Esophagus (tissue), 2 donors: ENCODE data around the gene CMSS1. TPM values are rescaled to one million over a fixed set of nuclear protein-coding genes. Genes with fewer than 3 reads are reported as not detected.

ENCODE experiments used
- H3K27ac ChIP-seq, 2 donors: one replicate each; pipeline ENCODE4 v1.5.1; 2013; ENCODE audit warnings: low read depth in 2 of 2, mild to moderate bottlenecking in 2 of 2, inconsistent platforms in 1 of 2, low read length in 1 of 2, moderate library complexity in 1 of 2
- H3K27me3 ChIP-seq, 2 donors: one replicate each; pipeline ENCODE4 v1.6.1; 2013; ENCODE audit warnings: low read length in 2 of 2, control low read depth in 1 of 2, mild to moderate bottlenecking in 1 of 2; ENCODE audit not compliant: insufficient read depth in 2 of 2, control insufficient read depth in 1 of 2
- H3K36me3 ChIP-seq, 2 donors: one replicate each; pipeline ENCODE4 v1.6.1; 2013; ENCODE audit warnings: low read length in 1 of 2; ENCODE audit not compliant: control insufficient read depth in 2 of 2, insufficient read depth in 2 of 2
- H3K4me1 ChIP-seq, 2 donors: one replicate each; pipeline ENCODE4 v1.6.1; 2013; ENCODE audit warnings: low read length in 1 of 2; ENCODE audit not compliant: control insufficient read depth in 2 of 2, insufficient read depth in 2 of 2
- H3K4me3 ChIP-seq, 2 donors: one replicate each; pipeline ENCODE4 v1.5.1; 2013; ENCODE audit warnings: low read length in 2 of 2, mild to moderate bottlenecking in 2 of 2, low read depth in 1 of 2, moderate library complexity in 1 of 2
- H3K9me3 ChIP-seq, 2 donors: one replicate each; pipeline ENCODE4 v1.6.1; 2013; ENCODE audit warnings: mild to moderate bottlenecking in 2 of 2, low read depth in 1 of 2, low read length in 1 of 2, moderate library complexity in 1 of 2; ENCODE audit not compliant: control insufficient read depth in 2 of 2, insufficient read depth in 1 of 2
- WGBS, 2 donors: extraction: QIAGEN DNeasy Blood & Tissue Kit; methylation state at CpG; one replicate each; pipeline ENCODE4 v1.1.7; 2013; 5-methylcytosine and 5-hydroxymethylcytosine counted together
- polyA plus RNA-seq, 2 donors: library from polyadenylated mRNA; stranded (reverse); fragments of 200-250 nt; gene quantifications; one replicate each; pipeline ENCODE4 v1.2.3, GENCODE V29; 2013
- donor health status: healthy with polysubstance abuse.
- donor health status: Bipolar disorder and iron deficiency.

CMSS1 gene
- polyA plus RNA-seq, 2 donors, result 15.5 to 17.9 TPM

GRCh38 chr3:99780749-99781148, 36.9 kb upstream of the CMSS1 start:
- Histone ChIP-seq H3K4me3 (no peak overlapping the region), H3K36me3 (no peaks in the 10 kb centered on the region), H3K27me3 (no peaks in the 10 kb centered on the region), H3K27ac (no peak overlapping the region), H3K4me1 (no peaks in the 10 kb centered on the region), H3K9me3 (no peaks in the 10 kb centered on the region)
- 65 to 66% methylated on average over 3 of the region's 3 CpGs for WGBS, 2 donors

GRCh38 chr3:99781761-99782160, 35.9 kb upstream of the CMSS1 start:
- H3K27ac ChIP-seq, result no peak overlapping the region

GRCh38 chr3:99783011-99783573, 34.6 kb upstream of the CMSS1 start:
- Histone ChIP-seq H3K4me3 (no peak overlapping the region), H3K27ac (no peak overlapping the region), H3K9me3 (no peaks in the 10 kb centered on the region), H3K4me1 (no peaks in the 10 kb centered on the region), H3K27me3 (no peaks in the 10 kb centered on the region), H3K36me3 (no peaks in the 10 kb centered on the region)
- 72 to 79% methylated on average over 5 of the region's 5 CpGs for WGBS, 2 donors

More at GRCh38 chr3:99781761-99782160, 35.9 kb upstream of the CMSS1 start:
- Histone ChIP-seq H3K4me3 (no peak overlapping the region), H3K36me3 (no peaks in the 10 kb centered on the region), H3K4me1 (no peaks in the 10 kb centered on the region), H3K9me3 (no peaks in the 10 kb centered on the region), H3K27me3 (no peaks in the 10 kb centered on the region)
- WGBS, 2 donors, result 78 to 84% methylated on average over 3 of the region's 3 CpGs

GRCh38 chr3:99789011-99789721, 28.5 kb upstream of the CMSS1 start:
- Histone ChIP-seq H3K27ac (no peak overlapping the region), H3K27me3 (no peaks in the 10 kb centered on the region), H3K9me3 (no peaks in the 10 kb centered on the region), H3K4me1 (no peaks in the 10 kb centered on the region), H3K36me3 (peaks cover 0 to under 1% of the 10 kb centered on the region in 2 donors), H3K4me3 (no peak overlapping the region)
- WGBS, 2 donors, result 14 to 22% methylated on average over 3 of the region's 3 CpGs

GRCh38 chr3:99794485-99794884, 23.2 kb upstream of the CMSS1 start:
- Histone ChIP-seq H3K4me1 (no peaks in the 10 kb centered on the region), H3K36me3 (peaks cover 0 to 2% of the 10 kb centered on the region in 2 donors), H3K27ac (no peak overlapping the region), H3K4me3 (no peak overlapping the region), H3K27me3 (no peaks in the 10 kb centered on the region), H3K9me3 (no peaks in the 10 kb centered on the region)
- WGBS, 2 donors, result 91% methylated on average over 8 of the region's 8 CpGs

- H3K4me1 ChIP-seq, result no peaks in the 10 kb centered on the region
- no peaks in the 10 kb centered on the region for H3K9me3 ChIP-seq
- WGBS, 2 donors, result 91 to 95% methylated on average over 15 of the region's 15 CpGs
- H3K27me3 ChIP-seq, result no peaks in the 10 kb centered on the region
- H3K36me3 ChIP-seq, result peaks cover 0 to 2% of the 10 kb centered on the region in 2 donors
- no peak overlapping the region for H3K27ac ChIP-seq
- no peak overlapping the region for H3K4me3 ChIP-seq
Measured at GRCh38 chr3:99795573-99795972, 22.1 kb upstream of the CMSS1 start.

- peaks cover 0 to 3% of the 10 kb centered on the region in 2 donors for H3K9me3 ChIP-seq
- no peaks in the 10 kb centered on the region for H3K36me3 ChIP-seq
- H3K4me3 ChIP-seq, result no peak overlapping the region
- H3K27ac ChIP-seq, result no peak overlapping the region
- WGBS, 2 donors, result 84 to 86% methylated on average over 4 of the region's 4 CpGs
- H3K4me1 ChIP-seq, result no peaks in the 10 kb centered on the region
- H3K27me3 ChIP-seq, result no peaks in the 10 kb centered on the region
Measured at GRCh38 chr3:99799422-99799821, 18.2 kb upstream of the CMSS1 start.

GRCh38 chr3:99803297-99803696, 14.4 kb upstream of the CMSS1 start:
- Histone ChIP-seq H3K27ac (no peak overlapping the region), H3K27me3 (no peaks in the 10 kb centered on the region), H3K36me3 (no peaks in the 10 kb centered on the region), H3K4me3 (no peak overlapping the region), H3K9me3 (peaks cover 7 to 9% of the 10 kb centered on the region in 2 donors), H3K4me1 (no peaks in the 10 kb centered on the region)
- WGBS, 2 donors, result 78 to 84% methylated on average over 1 of the region's 1 CpG

GRCh38 chr3:99805160-99805559, 12.5 kb upstream of the CMSS1 start:
- Histone ChIP-seq H3K36me3 (no peaks in the 10 kb centered on the region), H3K27ac (no peak overlapping the region), H3K27me3 (no peaks in the 10 kb centered on the region), H3K4me3 (no peak overlapping the region), H3K9me3 (peaks cover 7 to 9% of the 10 kb centered on the region in 2 donors), H3K4me1 (no peaks in the 10 kb centered on the region)
- 97 to 98% methylated on average over 2 of the region's 2 CpGs for WGBS, 2 donors
